GM23338 (cell line): Measurements from ENCODE around the gene SLC35G4. TPM values are rescaled to one million over a fixed set of nuclear protein-coding genes. Genes with fewer than 3 reads are reported as not detected.

Source experiments
- ATAC-seq: fragments of 200-7000 bp; cut with Tn5 transposase; 3 replicates; pipeline ENCODE4 v1.9.1; 2020
- DNase-seq: peaks from one replicate; pipeline ENCODE4 v3.0.0-alpha.2; 2015; ENCODE audit warnings: low spot score
- H2AFZ ChIP-seq: fragments of 200-600 bp; sonication (generic); 2 replicates; pipeline ENCODE4 v1.8.0; 2016; ENCODE audit warnings: antibody characterized with exemption, mild to moderate bottlenecking, moderate library complexity
- H3F3A ChIP-seq: fragments of 200-600 bp; sonication (generic); replicated peaks from 2 replicates; pipeline ENCODE4 v1.8.0; 2017; ENCODE audit warnings: antibody characterized with exemption, mixed run types, low read depth
- H3K27ac ChIP-seq: fragments of 200-600 bp; sonication (generic); 2 replicates; pipeline ENCODE4 v1.6.1; 2016; ENCODE audit warnings: low read depth
- H3K27me3 ChIP-seq: fragments of 200-600 bp; sonication (generic); 2 replicates; pipeline ENCODE4 v1.8.0; 2016; ENCODE audit warnings: mild to moderate bottlenecking, mixed run types, moderate library complexity; ENCODE audit not compliant: insufficient read depth
- H3K36me3 ChIP-seq: fragments of 200-600 bp; sonication (generic); 2 replicates; pipeline ENCODE4 v1.8.0; 2016; ENCODE audit warnings: mild to moderate bottlenecking; ENCODE audit not compliant: insufficient read depth
- H3K4me1 ChIP-seq: fragments of 200-600 bp; sonication (generic); 2 replicates; pipeline ENCODE4 v1.8.0; 2016; ENCODE audit warnings: mild to moderate bottlenecking, moderate library complexity; ENCODE audit not compliant: insufficient read depth
- H3K4me2 ChIP-seq: fragments of 200-600 bp; sonication (generic); 2 replicates; pipeline ENCODE4 v1.7.1; 2017; ENCODE audit warnings: mixed run types
- H3K4me3 ChIP-seq: fragments of 200-600 bp; sonication (generic); 2 replicates; pipeline ENCODE4 v1.6.1; 2016; ENCODE audit warnings: mixed run types
- H3K79me2 ChIP-seq: fragments of 200-600 bp; sonication (generic); replicated peaks from 2 replicates; pipeline ENCODE4 v1.8.0; 2017; ENCODE audit warnings: mild to moderate bottlenecking; ENCODE audit not compliant: insufficient read depth
- H3K9me2 ChIP-seq: fragments of 200-600 bp; sonication (generic); 2 replicates; pipeline ENCODE4 v1.8.0; 2017; ENCODE audit not compliant: insufficient read depth
- H4K20me1 ChIP-seq: fragments of 200-600 bp; sonication (generic); replicated peaks from 2 replicates; pipeline ENCODE4 v1.8.0; 2017; ENCODE audit warnings: mild to moderate bottlenecking; ENCODE audit not compliant: insufficient read depth
- H3K27ac Mint-ChIP-seq: 2 replicates; pipeline ENCODE4 v1.8.0; 2020; ENCODE audit warnings: inconsistent platforms, mild to moderate bottlenecking, moderate library complexity, mixed read lengths
- H3K27me3 Mint-ChIP-seq: 3 replicates; pipeline ENCODE4 v1.8.0; 2022; ENCODE audit warnings: low read depth, mild to moderate bottlenecking, moderate library complexity, mixed read lengths, inconsistent platforms; ENCODE audit not compliant: insufficient read depth, poor library complexity
- H3K36me3 Mint-ChIP-seq: 3 replicates; pipeline ENCODE4 v1.8.0; 2021; ENCODE audit warnings: low read depth, mild to moderate bottlenecking, inconsistent platforms, moderate library complexity, mixed read lengths
- H3K4me1 Mint-ChIP-seq: 3 replicates; pipeline ENCODE4 v1.8.0; 2020; ENCODE audit warnings: mild to moderate bottlenecking, inconsistent platforms, mixed read lengths
- H3K4me3 Mint-ChIP-seq: 3 replicates; pipeline ENCODE4 v1.8.0; 2021; ENCODE audit warnings: moderate library complexity, mild to moderate bottlenecking, inconsistent platforms, mixed read lengths
- H3K9me3 Mint-ChIP-seq: 3 replicates; pipeline ENCODE4 v1.8.0; 2020; ENCODE audit warnings: moderate library complexity, mild to moderate bottlenecking, inconsistent platforms, mixed read lengths
- CREB1 ChIP-seq: fragments of 250-450 bp; sonication (Bioruptor Pico); IDR thresholded peaks from 2 replicates; pipeline ENCODE4 v1.5.0; 2020; ENCODE audit warnings: low read depth, mild to moderate bottlenecking, moderate library complexity
- CTCF ChIP-seq, 2 experiments: fragments of 200-600 bp in 1 of 2; sonication (generic) in 1 of 2; conservative IDR thresholded peaks; 2 replicates each; pipeline versions ENCODE4 v1.5.1 to v1.6.1; 2016 to 2017; ENCODE audit warnings: antibody characterized with exemption in 2 of 2, low read depth in 2 of 2, mild to moderate bottlenecking in 2 of 2, moderate library complexity in 1 of 2
- ETS1 ChIP-seq: IDR thresholded peaks from 2 replicates; pipeline ENCODE4 v1.6.1; 2016; ENCODE audit warnings: antibody characterized with exemption
- EZH2 ChIP-seq: fragments of 200-600 bp; sonication (generic); IDR thresholded peaks from one replicate; pipeline ENCODE4 v1.8.0; 2017; ENCODE audit warnings: antibody characterized with exemption, mild to moderate bottlenecking, low read depth; ENCODE audit not compliant: unreplicated experiment
- EZH2phosphoT487 ChIP-seq: fragments of 200-600 bp; sonication (generic); IDR thresholded peaks from one replicate; pipeline ENCODE4 v1.8.1; 2018; ENCODE audit warnings: antibody characterized with exemption; ENCODE audit not compliant: unreplicated experiment
- JUNB ChIP-seq: IDR thresholded peaks from one replicate; pipeline ENCODE4 v1.6.1; 2016; ENCODE audit warnings: antibody characterized with exemption; ENCODE audit not compliant: unreplicated experiment
- NANOG ChIP-seq: IDR thresholded peaks from 2 replicates; pipeline ENCODE4 v1.6.1; 2016; ENCODE audit warnings: antibody characterized with exemption, borderline replicate concordance
- POLR2AphosphoS5 ChIP-seq: IDR thresholded peaks from 2 replicates; pipeline ENCODE4 v1.6.1; 2016; ENCODE audit warnings: antibody characterized with exemption, low read depth
- REST ChIP-seq: IDR thresholded peaks from one replicate; pipeline ENCODE4 v1.6.1; 2018; ENCODE audit warnings: antibody characterized with exemption; ENCODE audit not compliant: unreplicated experiment
- STAT1 ChIP-seq: IDR thresholded peaks from one replicate; pipeline ENCODE4 v1.6.1; 2016; ENCODE audit warnings: antibody characterized with exemption; ENCODE audit not compliant: unreplicated experiment
- ZNF462 ChIP-seq: fragments of 250-450 bp; sonication (Bioruptor Pico); IDR thresholded peaks from 2 replicates; pipeline ENCODE4 v1.5.0; 2020; ENCODE audit warnings: mild to moderate bottlenecking, moderate library complexity
- polyA plus RNA-seq: library from polyadenylated mRNA; unstranded; fragments of >200 nt; fragmentation: Nextera tagmentation; extraction: Ambion mirVana; gene quantifications from 2 replicates; pipeline ENCODE4 v1.2.1, GENCODE V29; 2016
- total RNA-seq: library from RNA; depleted of rRNA; stranded (reverse); fragments of >200 nt; shearing (Covaris generic); gene quantifications from 2 replicates; pipeline ENCODE4 v1.2.3, GENCODE V29; 2014

The SLC35G4 gene
- total and polyA plus RNA-seq, 2 experiments from 2014 or later: not detected

- TF ChIP-seq REST: no peak
Measured at GRCh38 chr18:11600321-11600720, 9.1 kb upstream of the SLC35G4 start (continued).

GRCh38 chr18:11607906-11608305 lies 1.5 kb upstream of the SLC35G4 start:
- ATAC-seq (no peak), DNase-seq (no peak)
- no peaks in the 10 kb centered on the region for H3K27me3 ChIP-seq
- Mint-ChIP-seq H3K4me3 (no peak overlapping the region), H3K27me3 (no peaks in the 10 kb centered on the region), H3K27ac (peak overlapping the region; percentile 5; the same call in 1 of the 2 replicates), H3K36me3 (no peaks in the 10 kb centered on the region), H3K9me3 (peaks cover 4% of the 10 kb centered on the region; the same call in 2 of the 3 replicates), H3K4me1 (peaks cover 7% of the 10 kb centered on the region)
- peak overlapping the region; percentile 43; the same call in 1 of the 2 replicates for H2AFZ ChIP-seq
- no peak overlapping the region for H3K27ac ChIP-seq
- H3K36me3 ChIP-seq: no peaks in the 10 kb centered on the region
- H3F3A ChIP-seq: no peaks in the 10 kb centered on the region
- H3K4me3 ChIP-seq: no peak overlapping the region
- H4K20me1 ChIP-seq: no peaks in the 10 kb centered on the region
- no peaks in the 10 kb centered on the region for H3K9me2 ChIP-seq
- no peaks in the 10 kb centered on the region for H3K79me2 ChIP-seq
- 0 out of 2 replicates have a peak, but pooled peaks cover 7% of the 10 kb centered on the region for H3K4me1 ChIP-seq
- no peak overlapping the region for H3K4me2 ChIP-seq
- TF ChIP-seq EZH2phosphoT487: no peak
- no peak for TF ChIP-seq ZNF462
- no peak for TF ChIP-seq POLR2AphosphoS5
- TF ChIP-seq CTCF (conservative IDR thresholded peaks at IDR 0.05; ENCODE audit: low read depth in 2 of 2): no peak
- TF ChIP-seq EZH2: no peak
- no peak for TF ChIP-seq CREB1 (CRISPR knock-in tag)
- TF ChIP-seq STAT1: no peak
- no peak for TF ChIP-seq ETS1
- TF ChIP-seq JUNB: no peak
- TF ChIP-seq NANOG: no peak
